ENCODE results near the gene METTL16. TPM values are rescaled to one million over a fixed set of nuclear protein-coding genes. Genes with fewer than 3 reads are reported as not detected.

METTL16 gene
- total and polyA plus RNA-seq, 4 experiments from 2014 or later, result 7.5 to 51.8 (median 39.5) TPM

GRCh38 chr17:2435181-2435741 is 76.4 kb downstream of the METTL16 start:
- H3K36me3 Mint-ChIP-seq, result peaks cover 42 to 58% of the 10 kb centered on the region in 2 donors

DNA sequence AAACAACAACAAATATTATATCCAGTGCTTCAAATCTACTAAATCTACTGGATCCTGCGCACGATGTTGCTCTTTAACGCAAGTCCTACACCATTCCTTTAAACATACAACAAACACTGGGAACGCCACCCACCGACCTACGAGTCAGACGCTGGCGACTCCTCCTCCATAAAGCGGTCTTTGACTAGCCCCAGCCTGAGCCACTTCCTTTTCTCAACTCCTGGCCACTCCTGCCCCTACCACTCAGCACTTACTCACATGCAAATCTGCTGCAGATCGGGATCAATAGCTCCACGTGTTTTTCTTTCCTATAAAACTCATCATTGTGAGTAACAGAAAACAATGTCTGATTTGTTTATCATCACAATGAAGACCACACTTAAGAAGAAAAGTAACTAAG is 78.0 kb downstream of the METTL16 start:
- Mint-ChIP-seq H3K4me3 (no peak overlapping the region), H3K36me3 (peaks cover 37 to 54% of the 10 kb centered on the region in 2 donors), H3K27me3 (no peaks in the 10 kb centered on the region), H3K27ac (peak overlapping the region in 2 of 7 donors; percentile 63 to 70), H3K9me3 (no peaks in the 10 kb centered on the region), H3K4me1 (no peaks in the 10 kb centered on the region)
- no peak overlapping the region for H3K4me3 ChIP-seq (ENCODE audit: low read length in 2 of 2)
- no peaks in the 10 kb centered on the region for H3K9me3 ChIP-seq (ENCODE audit: control insufficient read depth in 1 of 2, low read length in 2 of 2)
- intact Hi-C loops (cut with micrococcal nuclease), result no loop called here
- no peaks in the 10 kb centered on the region for H3K4me1 ChIP-seq (ENCODE audit: insufficient read depth, low read length)
- peaks cover 29% of the 10 kb centered on the region for H3K36me3 ChIP-seq (ENCODE audit: insufficient read depth, low read length)
- CTCF ChIA-PET (ENCODE audit: partially characterized antibody), result interaction anchor here (2.3 to 2.9 kb wide), 2 partner anchors 18 to 51 kb away, joined by 6 to 8 read pairs; no protein-coding TSS in a partner anchor
- POLR2A ChIA-PET (ENCODE audit: partially characterized antibody), result interaction anchor here (0.7 kb wide), 2 partner anchors 17 to 54 kb away, joined by 3 read pairs; no protein-coding TSS in a partner anchor
- no peaks in the 10 kb centered on the region for H3K27me3 ChIP-seq (ENCODE audit: insufficient read depth, low read length)
- H3K27ac ChIP-seq (ENCODE audit: low read depth, low read length), result no peak overlapping the region
- DNase-seq, result no peak

More at GRCh38 chr17:2435181-2435741, 76.4 kb downstream of the METTL16 start:
- H3K27me3 ChIP-seq (ENCODE audit: insufficient read depth, low read length), result no peaks in the 10 kb centered on the region
- Mint-ChIP-seq H3K27ac (no peak overlapping the region), H3K27me3 (no peaks in the 10 kb centered on the region), H3K4me1 (no peaks in the 10 kb centered on the region), H3K4me3 (no peak overlapping the region), H3K9me3 (no peaks in the 10 kb centered on the region)
- CTCF ChIA-PET (ENCODE audit: partially characterized antibody), result no interaction called here
- H3K4me3 ChIP-seq (ENCODE audit: low read length in 2 of 2), result no peak overlapping the region
- H3K27ac ChIP-seq (ENCODE audit: low read depth, low read length), result no peak overlapping the region
- H3K4me1 ChIP-seq (ENCODE audit: insufficient read depth, low read length), result no peaks in the 10 kb centered on the region
- no peaks in the 10 kb centered on the region for H3K9me3 ChIP-seq (ENCODE audit: control insufficient read depth in 1 of 2, low read length in 2 of 2)
- intact Hi-C loops (cut with micrococcal nuclease), result no loop called here
- DNase-seq, result no peak
- POLR2A ChIA-PET (ENCODE audit: partially characterized antibody), result no interaction called here
- H3K36me3 ChIP-seq (ENCODE audit: insufficient read depth, low read length), result peaks cover 35% of the 10 kb centered on the region

DNA sequence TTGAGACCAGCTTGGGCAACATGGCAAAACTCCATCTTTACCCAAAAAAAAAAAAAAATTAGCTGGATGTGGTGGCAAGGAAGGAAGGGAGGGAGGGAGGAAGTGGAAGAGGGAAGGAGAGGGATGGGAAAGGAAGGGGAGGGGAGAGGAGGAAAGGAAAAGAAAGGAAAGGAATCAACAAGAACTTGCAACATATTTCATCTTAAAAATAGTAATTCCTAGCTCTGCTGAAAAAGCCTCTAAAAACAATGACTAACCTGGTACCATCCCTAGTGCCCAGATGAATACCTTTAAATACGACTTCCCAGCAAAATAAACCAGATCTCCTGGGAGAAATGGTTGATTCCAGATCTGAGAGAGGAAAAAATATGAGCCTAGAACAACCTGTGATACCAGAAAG is 83.8 kb downstream of the METTL16 start:
- no peak overlapping the region for H3K27ac ChIP-seq (ENCODE audit: low read depth, low read length)
- H3K27me3 Mint-ChIP-seq, result no peaks in the 10 kb centered on the region
- no peaks in the 10 kb centered on the region for H3K27me3 ChIP-seq (ENCODE audit: insufficient read depth, low read length)
- no peaks in the 10 kb centered on the region for H3K9me3 Mint-ChIP-seq
- H3K4me1 ChIP-seq (ENCODE audit: insufficient read depth, low read length), result no peaks in the 10 kb centered on the region
- POLR2A ChIA-PET (ENCODE audit: partially characterized antibody), result no interaction called here
- H3K36me3 Mint-ChIP-seq, result peaks cover 10 to 21% of the 10 kb centered on the region in 2 donors
- no peaks in the 10 kb centered on the region for H3K9me3 ChIP-seq (ENCODE audit: control insufficient read depth in 1 of 2, low read length in 2 of 2)
- peaks cover 4% of the 10 kb centered on the region for H3K36me3 ChIP-seq (ENCODE audit: insufficient read depth, low read length)
- no peak for DNase-seq
- intact Hi-C loops (cut with micrococcal nuclease), result no loop called here
- H3K27ac Mint-ChIP-seq, result peak overlapping the region in 3 of 7 donors; percentile 5 to 49 (median 32)
- no peak overlapping the region for H3K4me3 ChIP-seq (ENCODE audit: low read length in 2 of 2)
- peaks cover 0 to 6% (median 0%) of the 10 kb centered on the region in 4 donors for H3K4me1 Mint-ChIP-seq
- H3K4me3 Mint-ChIP-seq, result no peak overlapping the region
- CTCF ChIA-PET (ENCODE audit: partially characterized antibody), result interaction anchor here (0.6 to 1.5 kb wide), 4 partner anchors 12 to 377 kb away, joined by 3 to 6 read pairs (median 4); no protein-coding TSS in a partner anchor

DNA sequence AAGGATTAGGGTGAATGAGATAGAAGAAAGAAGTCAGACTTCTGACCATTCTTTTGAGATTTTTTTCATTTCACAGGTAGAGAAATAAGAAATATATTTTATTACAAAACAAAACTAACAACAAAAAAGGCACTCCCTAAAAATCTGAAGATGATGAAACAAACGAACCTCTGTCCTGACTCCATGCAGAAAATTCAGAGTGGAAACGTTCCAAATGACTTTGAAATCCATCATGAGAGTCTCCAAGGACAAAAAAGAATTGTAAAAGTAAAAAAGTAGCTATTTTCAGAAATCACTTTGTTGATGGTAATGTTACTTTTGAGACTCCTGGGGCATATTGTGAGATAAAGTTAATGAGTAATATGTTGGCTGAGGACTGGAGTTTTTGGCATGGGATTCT is 84.5 kb downstream of the METTL16 start:
- H3K27me3 ChIP-seq (ENCODE audit: insufficient read depth, low read length), result no peaks in the 10 kb centered on the region
- no peak for DNase-seq

GRCh38 chr17:2423271-2423670 is 88.4 kb downstream of the METTL16 start:
- Mint-ChIP-seq H3K4me3 (no peak overlapping the region), H3K4me1 (peaks cover 0 to 6% (median 0%) of the 10 kb centered on the region in 4 donors), H3K27me3 (no peaks in the 10 kb centered on the region), H3K9me3 (no peaks in the 10 kb centered on the region), H3K27ac (no peak overlapping the region), H3K36me3 (peaks cover 22 to 45% of the 10 kb centered on the region in 2 donors)
- Histone ChIP-seq H3K4me1 (ENCODE audit: insufficient read depth, low read length) (no peaks in the 10 kb centered on the region), H3K36me3 (ENCODE audit: insufficient read depth, low read length) (peaks cover 33% of the 10 kb centered on the region), H3K4me3 (ENCODE audit: low read length in 2 of 2) (no peak overlapping the region), H3K9me3 (ENCODE audit: control insufficient read depth in 1 of 2, low read length in 2 of 2) (no peaks in the 10 kb centered on the region), H3K27ac (ENCODE audit: low read depth, low read length) (no peak overlapping the region), H3K27me3 (ENCODE audit: insufficient read depth, low read length) (no peaks in the 10 kb centered on the region)
- DNase-seq, result no peak
- ChIA-PET POLR2A (ENCODE audit: partially characterized antibody) (no interaction called here), CTCF (ENCODE audit: partially characterized antibody) (interaction anchor here (1.3 kb wide), 1 partner anchor 41 kb away, joined by 6 read pairs; no protein-coding TSS in a partner anchor)
- intact Hi-C loops (cut with micrococcal nuclease), result no loop called here

More for the DNA sequence above, 84.5 kb downstream of the METTL16 start:
- intact Hi-C loops (cut with micrococcal nuclease), result no loop called here
- H3K36me3 Mint-ChIP-seq, result peaks cover 4 to 16% of the 10 kb centered on the region in 2 donors
- peak overlapping the region in 2 of 7 donors; percentile 8 to 18 for H3K27ac Mint-ChIP-seq
- no peaks in the 10 kb centered on the region for H3K9me3 Mint-ChIP-seq
- H3K4me1 Mint-ChIP-seq, result peaks cover 0 to 6% (median 0%) of the 10 kb centered on the region in 4 donors
- ChIA-PET CTCF (ENCODE audit: partially characterized antibody) (interaction anchor here (0.9 to 1.5 kb wide), 3 partner anchors 11 to 45 kb away, joined by 3 to 6 read pairs (median 4); no protein-coding TSS in a partner anchor), POLR2A (ENCODE audit: partially characterized antibody) (no interaction called here)
- H3K27me3 Mint-ChIP-seq, result no peaks in the 10 kb centered on the region
- no peak overlapping the region for H3K4me3 Mint-ChIP-seq
- no peaks in the 10 kb centered on the region for H3K4me1 ChIP-seq (ENCODE audit: insufficient read depth, low read length)
- H3K27ac ChIP-seq (ENCODE audit: low read depth, low read length), result no peak overlapping the region
- peaks cover 4% of the 10 kb centered on the region for H3K36me3 ChIP-seq (ENCODE audit: insufficient read depth, low read length)
- H3K9me3 ChIP-seq (ENCODE audit: control insufficient read depth in 1 of 2, low read length in 2 of 2), result no peaks in the 10 kb centered on the region
- no peak overlapping the region for H3K4me3 ChIP-seq (ENCODE audit: low read length in 2 of 2)

DNA sequence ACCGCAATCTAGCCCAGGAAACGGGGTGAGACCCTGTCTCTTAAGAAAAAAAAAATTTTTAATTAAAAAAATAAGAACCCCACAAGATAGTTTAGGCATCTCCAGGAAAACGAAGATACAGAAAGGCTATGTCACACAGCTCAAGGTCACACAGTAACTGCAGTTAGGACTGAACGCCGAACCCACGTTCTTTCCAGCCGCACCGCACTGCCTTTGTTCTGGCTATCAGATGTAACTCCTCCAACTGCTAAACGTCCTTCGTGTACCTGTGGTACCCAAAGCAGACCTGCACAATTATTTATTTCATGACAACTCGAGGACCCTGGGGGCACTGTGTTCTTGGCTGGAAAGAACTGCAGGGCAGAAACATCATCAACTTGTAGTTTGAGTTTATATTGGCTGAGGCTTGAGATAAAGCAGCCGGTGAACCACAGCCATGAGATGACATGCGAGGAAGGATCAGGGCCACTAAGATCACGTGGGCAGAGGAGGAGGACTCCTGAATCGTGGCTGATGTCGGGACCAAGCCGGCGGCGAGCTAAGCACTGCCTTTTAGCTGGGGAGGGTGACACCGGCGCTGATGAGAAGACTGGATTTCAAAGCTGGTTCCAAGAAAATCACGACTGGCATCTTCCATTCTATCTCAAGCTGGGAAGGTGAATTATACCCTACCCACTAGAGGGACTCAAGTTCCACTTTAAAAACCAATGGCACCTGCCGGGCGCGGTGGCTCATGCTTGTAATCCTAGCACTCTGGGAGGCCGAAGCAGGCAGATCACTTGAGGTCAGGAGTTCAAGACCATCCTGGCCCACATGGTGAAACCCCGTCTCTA is 90.2 kb downstream of the METTL16 start:
- ChIA-PET POLR2A (ENCODE audit: partially characterized antibody) (no interaction called here), CTCF (ENCODE audit: partially characterized antibody) (interaction anchor here (12.8 kb wide), 1 partner anchor 39 kb away, joined by 558 read pairs; no protein-coding TSS in a partner anchor)
- Histone ChIP-seq H3K4me1 (ENCODE audit: insufficient read depth, low read length) (no peaks in the 10 kb centered on the region), H3K27ac (ENCODE audit: low read depth, low read length) (no peak overlapping the region), H3K9me3 (ENCODE audit: control insufficient read depth in 1 of 2, low read length in 2 of 2) (no peaks in the 10 kb centered on the region), H3K27me3 (ENCODE audit: insufficient read depth, low read length) (no peaks in the 10 kb centered on the region), H3K36me3 (ENCODE audit: insufficient read depth, low read length) (peaks cover 33% of the 10 kb centered on the region), H3K4me3 (ENCODE audit: low read length in 2 of 2) (no peak overlapping the region)
- Mint-ChIP-seq H3K9me3 (no peaks in the 10 kb centered on the region), H3K36me3 (peaks cover 22 to 48% of the 10 kb centered on the region in 2 donors), H3K4me3 (no peak overlapping the region), H3K4me1 (peaks cover 0 to 3% (median 0%) of the 10 kb centered on the region in 4 donors), H3K27me3 (no peaks in the 10 kb centered on the region), H3K27ac (peak overlapping the region in 1 of 7 donors; percentile 9)
- intact Hi-C loops (cut with micrococcal nuclease), result no loop called here
- no peak for DNase-seq

- H3K36me3 Mint-ChIP-seq, result peaks cover 18 to 47% of the 10 kb centered on the region in 2 donors
Observed at GRCh38 chr17:2420176-2420575, 91.5 kb downstream of the METTL16 start.

More at GRCh38 chr17:2420176-2420575, 91.5 kb downstream of the METTL16 start:
- Mint-ChIP-seq H3K27me3 (no peaks in the 10 kb centered on the region), H3K4me3 (no peak overlapping the region), H3K27ac (no peak overlapping the region), H3K9me3 (no peaks in the 10 kb centered on the region), H3K4me1 (peaks cover 0 to 10% (median 0%) of the 10 kb centered on the region in 4 donors)
- Histone ChIP-seq H3K36me3 (ENCODE audit: insufficient read depth, low read length) (peaks cover 30% of the 10 kb centered on the region), H3K9me3 (ENCODE audit: control insufficient read depth in 1 of 2, low read length in 2 of 2) (no peaks in the 10 kb centered on the region), H3K27ac (ENCODE audit: low read depth, low read length) (no peak overlapping the region), H3K27me3 (ENCODE audit: insufficient read depth, low read length) (no peaks in the 10 kb centered on the region), H3K4me3 (ENCODE audit: low read length in 2 of 2) (no peak overlapping the region), H3K4me1 (ENCODE audit: insufficient read depth, low read length) (no peaks in the 10 kb centered on the region)
- POLR2A ChIA-PET (ENCODE audit: partially characterized antibody), result no interaction called here
- intact Hi-C loops (cut with micrococcal nuclease), result no loop called here
- CTCF ChIA-PET (ENCODE audit: partially characterized antibody), result interaction anchor here (12.8 kb wide), 1 partner anchor 38 kb away, joined by 558 read pairs; no protein-coding TSS in a partner anchor
- DNase-seq, result no peak

Data from CD4-positive, alpha-beta memory T cell (primary cell).